ENCODE data around the gene PRRG2.

Gene PRRG2

DNA sequence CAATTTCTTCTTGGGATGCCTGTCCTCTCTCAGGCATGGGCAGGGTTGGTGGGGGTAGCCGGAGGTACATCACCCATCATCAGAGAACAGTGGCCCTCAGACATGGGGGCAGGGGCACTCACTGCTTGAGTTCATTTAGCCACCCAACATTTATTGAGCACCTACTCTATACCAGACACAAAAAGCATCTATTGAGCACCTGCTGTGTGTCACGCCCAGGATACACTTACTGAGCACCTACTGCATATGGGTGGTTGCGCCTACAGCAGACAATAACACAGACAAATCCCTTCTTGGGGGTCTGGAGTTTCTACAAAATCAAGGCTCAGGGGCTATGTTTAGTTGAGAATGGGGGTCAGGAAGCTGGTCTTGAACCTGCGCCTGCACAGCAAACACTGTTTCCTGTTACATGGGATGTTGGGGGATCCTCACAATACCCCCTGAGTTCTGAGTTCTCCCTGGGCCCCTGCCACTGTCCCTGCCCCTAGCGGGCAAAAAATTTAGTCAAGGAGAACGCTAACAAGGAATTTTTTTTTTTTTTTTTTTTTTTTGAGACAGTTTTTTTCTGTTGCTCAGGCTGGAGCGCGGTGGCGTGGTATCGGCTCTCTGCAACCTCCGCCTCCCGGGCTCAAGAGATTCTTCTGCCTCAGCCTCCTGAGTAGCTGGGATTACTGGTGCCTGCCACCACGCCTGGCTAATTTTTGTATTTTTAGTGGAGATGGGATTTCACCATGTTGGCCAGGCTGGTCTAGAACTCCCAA is 41.7 kb upstream of the PRRG2 start:
- H3K4me1 ChIP-seq (ENCODE audit: control insufficient read depth in 1 of 2, insufficient read depth in 1 of 2, low read depth in 1 of 2, low read length in 1 of 2) = peaks cover 2 to 6% of the 10 kb centered on the region in 2 experiments
- TF ChIP-seq, protein P1, sequence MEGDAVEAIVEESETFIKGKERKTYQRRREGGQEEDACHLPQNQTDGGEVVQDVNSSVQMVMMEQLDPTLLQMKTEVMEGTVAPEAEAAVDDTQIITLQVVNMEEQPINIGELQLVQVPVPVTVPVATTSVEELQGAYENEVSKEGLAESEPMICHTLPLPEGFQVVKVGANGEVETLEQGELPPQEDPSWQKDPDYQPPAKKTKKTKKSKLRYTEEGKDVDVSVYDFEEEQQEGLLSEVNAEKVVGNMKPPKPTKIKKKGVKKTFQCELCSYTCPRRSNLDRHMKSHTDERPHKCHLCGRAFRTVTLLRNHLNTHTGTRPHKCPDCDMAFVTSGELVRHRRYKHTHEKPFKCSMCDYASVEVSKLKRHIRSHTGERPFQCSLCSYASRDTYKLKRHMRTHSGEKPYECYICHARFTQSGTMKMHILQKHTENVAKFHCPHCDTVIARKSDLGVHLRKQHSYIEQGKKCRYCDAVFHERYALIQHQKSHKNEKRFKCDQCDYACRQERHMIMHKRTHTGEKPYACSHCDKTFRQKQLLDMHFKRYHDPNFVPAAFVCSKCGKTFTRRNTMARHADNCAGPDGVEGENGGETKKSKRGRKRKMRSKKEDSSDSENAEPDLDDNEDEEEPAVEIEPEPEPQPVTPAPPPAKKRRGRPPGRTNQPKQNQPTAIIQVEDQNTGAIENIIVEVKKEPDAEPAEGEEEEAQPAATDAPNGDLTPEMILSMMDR (IDR thresholded peaks at IDR 0.05) = no peak
- H3K27me3 ChIP-seq = peaks cover 12% of the 10 kb centered on the region
- peaks cover 86% of the 10 kb centered on the region for H3K36me3 ChIP-seq
- no peak overlapping the region for H3K27ac ChIP-seq
- H3K9me3 ChIP-seq = no peaks in the 10 kb centered on the region
- H3K4me3 ChIP-seq (ENCODE audit: low read depth in 1 of 2, low read length in 1 of 2) = no peak overlapping the region

DNA sequence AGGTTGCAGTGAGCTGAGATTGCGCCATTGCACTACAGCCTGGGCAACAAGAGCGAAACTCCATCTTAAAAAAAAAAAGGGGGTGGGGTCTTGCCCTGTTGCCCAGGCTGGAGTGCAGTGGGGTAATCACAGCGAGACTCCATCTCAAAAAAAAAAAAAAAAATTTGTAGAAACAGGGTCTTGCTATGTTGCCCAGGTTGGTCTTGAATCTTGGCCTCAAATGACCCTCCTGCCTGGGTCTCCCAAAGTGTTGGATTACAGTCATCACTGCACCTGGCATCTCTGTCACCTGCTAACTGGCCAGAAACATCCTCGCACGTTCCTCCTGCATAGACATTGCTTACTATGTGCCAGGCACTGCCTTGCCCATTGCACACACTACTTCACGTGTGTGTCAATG is 39.2 kb upstream of the PRRG2 start:
- no peak overlapping the region for H3K27ac ChIP-seq
- H3K36me3 ChIP-seq = peaks cover 66% of the 10 kb centered on the region
- no peaks in the 10 kb centered on the region for H3K9me3 ChIP-seq
- TF ChIP-seq, protein P1 (IDR thresholded peaks at IDR 0.05) = no peak
- no peaks in the 10 kb centered on the region for H3K27me3 ChIP-seq
- H3K4me3 ChIP-seq (ENCODE audit: low read depth in 1 of 2, low read length in 1 of 2) = no peak overlapping the region
- peaks cover 0 to 2% of the 10 kb centered on the region in 2 experiments for H3K4me1 ChIP-seq (ENCODE audit: control insufficient read depth in 1 of 2, insufficient read depth in 1 of 2, low read depth in 1 of 2, low read length in 1 of 2)

- Histone ChIP-seq H3K27ac (no peak overlapping the region), H3K9me3 (no peaks in the 10 kb centered on the region), H3K4me1 (ENCODE audit: control insufficient read depth in 1 of 2, insufficient read depth in 1 of 2, low read depth in 1 of 2, low read length in 1 of 2) (peaks cover 0 to 2% of the 10 kb centered on the region in 2 experiments), H3K36me3 (peaks cover 61% of the 10 kb centered on the region), H3K27me3 (no peaks in the 10 kb centered on the region), H3K4me3 (ENCODE audit: low read depth in 1 of 2, low read length in 1 of 2) (no peak overlapping the region)
- TF ChIP-seq, protein P1 (IDR thresholded peaks at IDR 0.05) = no peak
Measured at GRCh38 chr19:49542446-49542845, 38.7 kb upstream of the PRRG2 start.

DNA sequence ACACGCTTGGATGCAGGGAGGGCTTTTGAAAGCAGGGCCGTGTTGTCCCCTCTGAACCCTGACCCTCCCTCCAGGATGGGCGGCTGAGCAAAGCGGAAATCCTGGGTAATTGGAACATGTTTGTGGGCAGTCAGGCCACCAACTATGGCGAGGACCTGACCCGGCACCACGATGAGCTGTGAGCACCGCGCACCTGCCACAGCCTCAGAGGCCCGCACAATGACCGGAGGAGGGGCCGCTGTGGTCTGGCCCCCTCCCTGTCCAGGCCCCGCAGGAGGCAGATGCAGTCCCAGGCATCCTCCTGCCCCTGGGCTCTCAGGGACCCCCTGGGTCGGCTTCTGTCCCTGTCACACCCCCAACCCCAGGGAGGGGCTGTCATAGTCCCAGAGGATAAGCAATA is 38.1 kb upstream of the PRRG2 start:
- H3K27ac ChIP-seq = no peak overlapping the region
- no peak overlapping the region for H3K4me3 ChIP-seq (ENCODE audit: low read depth in 1 of 2, low read length in 1 of 2)
- no peaks in the 10 kb centered on the region for H3K4me1 ChIP-seq (ENCODE audit: control insufficient read depth in 1 of 2, insufficient read depth in 1 of 2, low read depth in 1 of 2, low read length in 1 of 2)
- TF ChIP-seq, protein P1 (IDR thresholded peaks at IDR 0.05) = no peak
- H3K9me3 ChIP-seq = no peaks in the 10 kb centered on the region
- H3K36me3 ChIP-seq = peaks cover 57% of the 10 kb centered on the region
- H3K27me3 ChIP-seq = no peaks in the 10 kb centered on the region

DNA sequence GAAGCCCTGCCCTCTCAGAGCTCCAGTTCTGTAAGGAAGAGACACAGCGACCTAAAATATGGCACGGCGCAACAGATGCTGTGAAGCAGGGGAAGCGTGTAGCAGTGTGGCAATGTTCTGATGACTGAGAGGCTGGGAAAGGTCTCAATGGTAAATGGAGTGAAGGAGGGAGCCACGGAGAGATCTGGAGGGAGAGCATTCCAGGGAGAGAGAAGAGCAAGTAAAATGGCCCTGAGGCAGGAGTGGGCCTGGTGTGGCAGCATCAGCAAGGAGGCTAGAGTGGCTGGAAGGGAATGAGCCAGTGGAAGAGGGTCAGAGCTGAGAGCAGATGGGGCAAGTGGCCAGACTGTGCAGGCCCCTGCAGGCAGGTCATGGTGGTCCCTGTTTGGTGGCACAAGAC is 37.0 kb upstream of the PRRG2 start:
- H3K27ac ChIP-seq = no peak overlapping the region
- H3K9me3 ChIP-seq = no peaks in the 10 kb centered on the region
- no peak overlapping the region for H3K4me3 ChIP-seq (ENCODE audit: low read depth in 1 of 2, low read length in 1 of 2)
- H3K36me3 ChIP-seq = peaks cover 55% of the 10 kb centered on the region
- H3K27me3 ChIP-seq = no peaks in the 10 kb centered on the region
- H3K4me1 ChIP-seq (ENCODE audit: control insufficient read depth in 1 of 2, insufficient read depth in 1 of 2, low read depth in 1 of 2, low read length in 1 of 2) = no peaks in the 10 kb centered on the region
- TF ChIP-seq, protein P1 (IDR thresholded peaks at IDR 0.05) = no peak
